ENCODE measurements around the gene ARL15. TPM values are rescaled to one million over a fixed set of nuclear protein-coding genes. Genes with fewer than 3 reads are reported as not detected.

ARL15 gene
- total RNA-seq, 1 experiment from 2014 or later = 18.3 TPM

DNA sequence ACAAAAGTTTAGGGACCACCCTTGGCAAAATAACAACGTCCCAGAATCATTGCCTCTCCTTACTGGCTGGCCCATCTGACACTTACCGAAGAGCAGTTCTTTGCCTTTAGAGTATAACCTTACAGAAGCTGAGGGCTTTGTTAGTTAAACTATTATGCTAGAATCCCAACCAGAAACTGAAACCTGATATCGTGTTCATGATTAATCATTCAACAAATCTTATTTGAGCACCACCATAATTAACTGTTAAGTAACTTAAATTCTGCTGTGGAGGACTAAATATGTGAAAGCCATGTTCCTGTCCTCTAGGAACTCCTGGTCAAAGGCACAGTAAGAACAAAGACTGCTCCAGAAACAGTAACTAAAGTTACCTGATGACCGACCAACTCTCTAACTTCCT lies 104.9 kb downstream of the ARL15 start:
- H3K27me3 ChIP-seq (replicated peaks; ENCODE audit: insufficient read depth, low read depth, low read length, poor library complexity) = no peaks in the 10 kb centered on the region
- intact Hi-C loops (cut with micrococcal nuclease; ENCODE audit: unreplicated experiment) = no loop called here
- CTCF ChIA-PET = no interaction called here
- H3K36me3 ChIP-seq (ENCODE audit: insufficient read depth, low read length, poor library complexity, severe bottlenecking) = no peaks in the 10 kb centered on the region
- H3K4me1 ChIP-seq (ENCODE audit: insufficient read depth, low read length, poor library complexity, severe bottlenecking) = peaks cover 3% of the 10 kb centered on the region
- no TSS peak for BruUV-seq (replicated peaks)
- no peaks in the 10 kb centered on the region for H3K9me3 ChIP-seq (ENCODE audit: low read depth, low read length, poor library complexity, severe bottlenecking)
- H3K27ac ChIP-seq (ENCODE audit: low read depth, low read length, poor library complexity, severe bottlenecking) = no peak overlapping the region
- no peak for DNase-seq (ENCODE audit: low spot score)
- H3K4me3 ChIP-seq (ENCODE audit: low read depth, low read length, poor library complexity, severe bottlenecking) = no peak overlapping the region
- TF ChIP-seq, protein P1, sequence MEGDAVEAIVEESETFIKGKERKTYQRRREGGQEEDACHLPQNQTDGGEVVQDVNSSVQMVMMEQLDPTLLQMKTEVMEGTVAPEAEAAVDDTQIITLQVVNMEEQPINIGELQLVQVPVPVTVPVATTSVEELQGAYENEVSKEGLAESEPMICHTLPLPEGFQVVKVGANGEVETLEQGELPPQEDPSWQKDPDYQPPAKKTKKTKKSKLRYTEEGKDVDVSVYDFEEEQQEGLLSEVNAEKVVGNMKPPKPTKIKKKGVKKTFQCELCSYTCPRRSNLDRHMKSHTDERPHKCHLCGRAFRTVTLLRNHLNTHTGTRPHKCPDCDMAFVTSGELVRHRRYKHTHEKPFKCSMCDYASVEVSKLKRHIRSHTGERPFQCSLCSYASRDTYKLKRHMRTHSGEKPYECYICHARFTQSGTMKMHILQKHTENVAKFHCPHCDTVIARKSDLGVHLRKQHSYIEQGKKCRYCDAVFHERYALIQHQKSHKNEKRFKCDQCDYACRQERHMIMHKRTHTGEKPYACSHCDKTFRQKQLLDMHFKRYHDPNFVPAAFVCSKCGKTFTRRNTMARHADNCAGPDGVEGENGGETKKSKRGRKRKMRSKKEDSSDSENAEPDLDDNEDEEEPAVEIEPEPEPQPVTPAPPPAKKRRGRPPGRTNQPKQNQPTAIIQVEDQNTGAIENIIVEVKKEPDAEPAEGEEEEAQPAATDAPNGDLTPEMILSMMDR (conservative IDR thresholded peaks at IDR 0.05; ENCODE audit: low read depth, low read length) = no peak
- TF ChIP-seq EZH2 (IDR thresholded peaks at IDR 0.05; ENCODE audit: borderline replicate concordance, low read depth, low read length, poor library complexity, severe bottlenecking) = no peak
- POLR2A ChIA-PET (ENCODE audit: low non-redundant PET) = no interaction called here

DNA sequence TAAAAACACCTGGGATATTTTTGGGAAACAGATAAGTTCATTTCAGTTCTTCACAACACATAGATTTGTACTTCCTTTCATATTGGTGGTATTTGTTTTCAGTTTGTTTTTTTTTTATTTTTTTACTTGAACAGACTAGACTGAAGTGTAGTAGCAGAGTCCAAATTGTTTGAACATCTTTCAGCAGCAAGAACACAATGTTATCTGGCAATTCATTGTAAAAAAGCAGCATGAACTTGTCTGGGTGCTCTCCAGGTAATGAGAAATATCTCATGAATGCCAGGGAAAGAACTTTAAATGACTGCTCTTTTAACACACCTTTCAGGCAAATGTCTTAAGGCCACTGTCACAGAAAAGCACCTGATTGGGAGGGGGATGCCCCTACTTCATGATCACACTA lies 113.4 kb downstream of the ARL15 start:
- BruUV-seq (replicated peaks) = no TSS peak
- no peak for DNase-seq (ENCODE audit: low spot score)
- Histone ChIP-seq H3K4me3 (ENCODE audit: low read depth, low read length, poor library complexity, severe bottlenecking) (no peak overlapping the region), H3K27me3 (replicated peaks; ENCODE audit: insufficient read depth, low read depth, low read length, poor library complexity) (no peaks in the 10 kb centered on the region), H3K4me1 (ENCODE audit: insufficient read depth, low read length, poor library complexity, severe bottlenecking) (no peaks in the 10 kb centered on the region), H3K36me3 (ENCODE audit: insufficient read depth, low read length, poor library complexity, severe bottlenecking) (no peaks in the 10 kb centered on the region), H3K9me3 (ENCODE audit: low read depth, low read length, poor library complexity, severe bottlenecking) (no peaks in the 10 kb centered on the region), H3K27ac (ENCODE audit: low read depth, low read length, poor library complexity, severe bottlenecking) (no peak overlapping the region)
- intact Hi-C loops (cut with micrococcal nuclease; ENCODE audit: unreplicated experiment) = no loop called here
- CTCF ChIA-PET = no interaction called here
- TF ChIP-seq, protein P1 (conservative IDR thresholded peaks at IDR 0.05; ENCODE audit: low read depth, low read length) = no peak
- POLR2A ChIA-PET (ENCODE audit: low non-redundant PET) = no interaction called here

DNA sequence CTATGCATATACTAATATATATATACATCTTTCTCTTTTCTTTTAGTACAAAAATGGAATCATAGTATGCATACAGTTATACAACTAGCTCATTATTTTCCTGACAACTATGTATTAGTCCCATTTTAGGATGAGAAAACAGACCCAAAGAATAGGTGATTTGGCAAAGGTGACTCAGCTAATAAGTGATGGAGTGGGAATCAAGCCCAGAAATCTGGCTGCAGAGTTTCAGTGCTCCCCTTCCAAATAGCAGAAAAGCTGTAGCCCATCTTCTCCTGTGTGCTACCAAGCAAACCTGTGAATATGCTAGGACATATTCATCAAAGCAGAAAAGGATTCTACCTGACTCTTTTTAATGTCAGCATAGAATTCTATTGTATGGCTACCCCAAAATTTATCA lies 114.7 kb downstream of the ARL15 start:
- H3K9me3 ChIP-seq (ENCODE audit: low read depth, low read length, poor library complexity, severe bottlenecking) = no peaks in the 10 kb centered on the region
- no peaks in the 10 kb centered on the region for H3K4me1 ChIP-seq (ENCODE audit: insufficient read depth, low read length, poor library complexity, severe bottlenecking)
- no peaks in the 10 kb centered on the region for H3K27me3 ChIP-seq (replicated peaks; ENCODE audit: insufficient read depth, low read depth, low read length, poor library complexity)
- H3K36me3 ChIP-seq (ENCODE audit: insufficient read depth, low read length, poor library complexity, severe bottlenecking) = no peaks in the 10 kb centered on the region
- no TSS peak for BruUV-seq (replicated peaks)
- intact Hi-C loops (cut with micrococcal nuclease; ENCODE audit: unreplicated experiment) = no loop called here
- H3K27ac ChIP-seq (ENCODE audit: low read depth, low read length, poor library complexity, severe bottlenecking) = no peak overlapping the region
- H3K4me3 ChIP-seq (ENCODE audit: low read depth, low read length, poor library complexity, severe bottlenecking) = no peak overlapping the region
- POLR2A ChIA-PET (ENCODE audit: low non-redundant PET) = no interaction called here
- no peak for TF ChIP-seq EZH2 (IDR thresholded peaks at IDR 0.05; ENCODE audit: borderline replicate concordance, low read depth, low read length, poor library complexity, severe bottlenecking)
- TF ChIP-seq, protein P1 (conservative IDR thresholded peaks at IDR 0.05; ENCODE audit: low read depth, low read length) = no peak
- CTCF ChIA-PET = no interaction called here
- no peak for DNase-seq (ENCODE audit: low spot score)
